Stimulated activated CD8-positive, alpha-beta memory T cell treated with anti-CD3 and anti-CD28 coated beads, Interleukin-4, amount 100 ng/mL, for 4 hours (primary cell): Measurements from ENCODE around the gene DIO3.

Experiments
- DNase-seq, 2 donors: peaks; one replicate each; pipeline ENCODE4 v3.0.0-alpha.2; 2020; ENCODE audit warnings: low read depth in 2 of 2, low spot score in 1 of 2

The DIO3 gene

DNA sequence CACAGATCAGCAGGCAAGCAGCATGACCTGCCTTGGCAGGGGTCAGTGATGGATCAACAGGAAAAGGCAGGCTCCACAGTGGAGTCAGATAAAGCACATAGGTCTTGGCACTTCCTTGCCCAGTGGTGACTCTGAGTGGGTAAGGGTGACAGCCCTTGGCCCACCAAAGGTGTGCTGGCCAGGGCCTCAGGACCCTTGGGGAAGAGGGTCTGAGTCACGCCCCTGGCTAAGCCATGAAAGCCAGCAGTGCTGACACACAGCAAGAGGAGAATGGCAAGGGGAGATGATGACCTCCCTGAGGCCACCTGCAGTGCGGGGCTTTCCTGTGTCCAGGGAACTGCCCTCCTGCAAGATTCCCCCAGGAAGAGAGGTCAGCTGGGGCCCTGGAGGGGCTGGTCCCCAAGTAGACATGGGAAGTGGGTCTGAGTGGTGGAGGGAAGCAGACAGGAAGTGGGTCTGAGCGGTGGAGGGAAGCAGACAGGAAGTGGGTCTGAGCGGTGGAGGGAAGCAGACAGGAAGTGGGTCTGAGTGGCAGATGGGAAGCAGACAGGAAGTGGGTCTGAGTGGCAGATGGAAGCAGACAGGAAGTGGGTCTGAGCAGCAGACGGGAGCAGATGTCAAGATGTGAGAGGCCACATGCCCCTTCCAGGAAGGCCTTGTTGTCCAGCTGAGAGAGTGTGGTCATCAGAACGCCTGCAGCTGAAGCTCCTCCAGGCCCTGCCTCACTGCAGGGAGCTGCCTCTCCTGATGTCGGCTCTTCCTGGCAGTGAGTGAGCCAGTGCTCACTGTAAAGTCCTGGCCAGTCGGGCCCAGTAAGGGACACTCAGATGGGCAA, 34.8 kb downstream of the DIO3 start:
- DNase-seq: no peak

GRCh38 chr14:101596742-101597141, 35.4 kb downstream of the DIO3 start:
- DNase-seq: no peak

DNA sequence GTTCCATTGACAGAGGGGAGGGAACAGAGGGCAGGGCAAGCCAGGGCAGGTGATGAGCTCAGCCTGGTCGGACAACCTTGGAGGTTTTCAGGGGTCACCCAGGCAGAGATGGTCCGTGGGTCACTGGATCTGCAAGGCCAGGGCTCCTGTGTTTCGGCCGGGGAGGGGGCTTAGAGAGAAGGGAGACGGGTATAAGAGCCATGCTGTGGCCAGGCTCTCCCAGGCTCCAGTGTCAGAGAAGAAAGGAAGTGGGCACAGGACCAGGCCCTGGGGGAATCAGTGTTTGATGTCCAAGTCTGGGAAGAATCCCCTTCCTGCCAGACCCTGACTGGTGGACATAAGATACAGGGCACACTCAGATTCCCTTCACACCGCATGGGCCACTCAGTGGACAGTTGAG, 36.9 kb downstream of the DIO3 start:
- DNase-seq: no peak

DNA sequence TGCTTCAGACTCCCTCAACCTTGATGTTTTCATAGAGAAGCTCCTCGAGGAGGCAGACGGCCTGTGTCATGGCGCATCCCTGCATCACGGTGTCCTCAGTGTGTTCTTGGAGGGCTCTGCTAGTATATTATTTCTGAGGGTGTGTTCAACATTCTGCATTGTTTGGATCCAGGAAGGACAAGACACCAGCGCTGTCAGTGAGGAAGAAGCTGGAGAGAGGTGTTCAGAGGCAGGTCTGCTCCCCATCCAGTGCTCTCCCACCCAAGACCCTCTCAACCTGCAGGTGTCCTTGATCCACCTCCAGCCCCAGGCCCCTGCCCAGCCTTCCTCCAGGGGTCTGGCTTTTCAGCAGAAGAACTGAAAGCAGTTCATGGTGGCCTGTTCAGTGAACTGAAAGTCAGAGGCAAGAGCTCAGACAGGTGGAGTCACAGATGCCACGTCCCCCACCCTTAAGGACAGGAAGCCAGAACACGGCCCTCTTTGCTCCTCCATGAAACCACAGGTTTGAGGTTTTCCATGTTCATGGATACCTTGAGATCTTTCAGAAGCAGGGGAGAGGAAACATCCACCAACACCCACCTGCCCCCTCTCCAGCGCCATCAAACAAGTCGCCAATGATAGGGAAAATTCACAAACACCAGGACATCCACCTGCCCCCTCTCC, 37.4 kb downstream of the DIO3 start:
- DNase-seq: no peak

DNA sequence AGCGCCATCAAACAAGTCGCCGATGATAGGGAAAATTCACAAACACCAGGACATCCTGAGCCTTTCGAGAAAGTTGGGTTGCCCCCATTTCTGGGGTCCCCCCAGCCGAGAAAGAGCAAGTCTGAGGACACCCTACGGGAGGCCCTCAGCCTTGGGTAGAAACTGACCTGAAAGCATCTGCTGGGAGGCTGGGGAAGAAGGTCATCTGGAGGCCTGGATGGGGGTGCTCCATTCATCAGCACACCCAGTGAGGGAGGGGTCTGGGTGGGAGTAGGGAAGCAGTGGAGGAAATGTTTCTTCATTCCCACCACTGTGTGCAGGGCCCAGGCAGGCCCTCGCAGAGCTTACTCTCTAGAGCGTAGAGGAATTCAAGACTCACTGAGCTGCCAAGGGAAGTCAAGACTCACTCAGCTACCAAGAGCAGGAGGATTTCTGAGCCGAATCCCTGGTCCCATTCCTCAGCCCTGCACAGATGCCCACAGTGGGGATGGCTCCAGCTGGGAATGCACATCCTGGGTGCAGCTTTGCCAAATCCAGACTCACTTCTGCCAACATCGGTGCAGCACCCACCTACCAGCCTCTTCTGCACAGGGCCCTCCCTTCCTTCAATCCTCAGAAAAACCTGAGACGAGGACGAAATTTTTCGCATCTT, 38.1 kb downstream of the DIO3 start:
- no peak for DNase-seq

DNA sequence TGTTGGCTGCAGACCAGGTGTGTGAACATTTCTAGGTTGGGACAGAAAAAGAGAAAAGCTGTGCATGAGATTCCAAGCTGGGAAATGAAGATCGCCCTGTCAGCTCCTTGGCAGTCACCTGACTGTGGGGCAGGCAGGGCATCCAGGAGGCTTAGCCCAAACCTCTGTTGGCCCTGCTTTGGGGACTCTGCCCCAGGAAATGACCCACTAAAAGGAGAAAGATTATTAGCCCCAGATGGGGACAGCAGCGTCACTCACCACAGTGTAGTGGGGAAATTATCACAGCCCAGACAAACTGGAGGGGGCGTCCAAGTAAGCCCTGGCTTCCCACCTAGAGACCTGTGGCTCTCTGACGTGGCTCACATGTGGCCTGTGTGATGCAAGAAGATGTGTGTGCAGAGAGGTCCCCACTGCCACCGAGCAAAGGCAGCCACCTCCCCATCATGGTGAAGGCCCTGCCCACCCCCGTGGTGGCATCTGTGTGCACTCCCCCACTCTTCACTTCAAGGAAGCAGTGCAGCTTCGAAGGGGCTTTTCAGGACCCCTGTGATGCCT, 39.1 kb downstream of the DIO3 start:
- no peak for DNase-seq

DNA sequence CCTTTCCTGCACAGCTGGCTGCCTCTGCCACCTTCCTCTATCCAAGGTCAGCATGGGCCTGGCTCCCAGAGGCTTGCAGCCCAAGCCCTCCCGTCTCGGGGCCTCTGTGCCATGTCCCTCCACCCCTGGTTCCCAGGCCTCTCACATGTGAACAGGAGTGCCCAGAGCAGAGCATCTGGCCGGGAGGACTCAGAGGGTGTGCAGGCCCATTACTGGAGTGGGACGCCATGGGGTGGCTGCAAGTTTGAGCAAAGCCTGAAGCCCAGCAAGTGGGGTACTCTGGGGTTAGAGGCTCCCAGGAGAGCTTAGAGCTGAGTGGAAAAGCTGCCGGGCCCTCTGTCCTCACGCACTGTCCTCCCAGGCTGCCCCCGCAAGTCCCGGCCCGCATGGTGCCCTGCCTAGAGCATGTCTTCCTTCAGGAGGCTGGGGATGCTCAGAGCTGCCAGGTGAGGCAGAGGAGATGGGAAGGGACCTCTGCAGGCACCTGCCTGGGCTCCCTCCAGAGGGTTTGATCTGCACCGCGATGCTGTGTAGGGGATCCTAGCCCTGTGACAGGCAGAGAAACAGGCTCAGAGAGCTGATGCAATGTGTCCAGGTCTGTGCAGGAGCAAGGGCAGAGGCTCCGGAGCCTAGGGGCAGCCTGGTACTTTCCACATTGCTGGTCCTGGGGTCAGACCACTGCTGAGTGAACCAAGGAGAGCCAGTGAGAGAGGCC, 39.8 kb downstream of the DIO3 start:
- DNase-seq: no peak

DNA sequence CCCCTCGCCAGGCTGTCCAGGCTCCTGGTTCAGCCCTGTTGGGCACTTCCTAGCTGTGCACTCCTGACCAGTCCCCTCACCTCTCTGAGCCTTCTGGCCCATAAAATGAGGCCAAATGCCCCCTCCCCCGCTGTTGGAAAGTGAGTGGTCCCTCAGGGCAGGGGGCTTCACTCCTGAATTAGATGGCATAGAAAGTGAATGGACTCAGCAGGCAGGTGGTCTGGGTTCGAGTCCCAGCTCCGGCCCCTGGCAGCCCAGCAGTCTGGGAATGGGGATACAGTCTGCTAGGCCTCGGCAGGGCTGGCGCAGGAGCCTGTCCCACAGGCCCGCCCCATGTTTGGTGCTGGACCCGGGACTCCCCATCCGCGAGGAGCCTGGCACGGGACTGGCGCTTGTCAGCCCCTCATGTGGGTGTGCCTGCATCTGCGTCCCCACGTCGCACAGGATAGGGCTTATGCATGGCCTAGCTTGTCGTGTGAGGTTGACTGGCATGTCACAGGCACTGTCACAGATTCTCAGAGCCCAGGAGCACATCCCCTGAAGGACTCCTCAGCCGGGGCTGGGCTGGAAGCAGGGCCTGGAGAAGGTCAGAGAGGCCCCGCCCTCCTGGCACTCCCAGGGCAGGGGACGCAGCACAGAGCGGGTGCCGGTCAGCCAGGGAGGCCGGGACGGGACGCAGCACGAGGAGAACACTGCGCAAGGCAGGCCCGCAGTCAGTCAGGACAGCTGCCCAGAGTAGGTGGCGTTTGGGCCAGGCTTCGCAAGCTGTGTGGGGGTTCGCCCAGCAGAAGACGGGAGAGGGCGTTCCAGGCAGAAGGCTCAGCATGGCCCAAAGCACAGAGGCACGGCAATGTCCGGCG, 40.5 kb downstream of the DIO3 start:
- DNase-seq: no peak

DNA sequence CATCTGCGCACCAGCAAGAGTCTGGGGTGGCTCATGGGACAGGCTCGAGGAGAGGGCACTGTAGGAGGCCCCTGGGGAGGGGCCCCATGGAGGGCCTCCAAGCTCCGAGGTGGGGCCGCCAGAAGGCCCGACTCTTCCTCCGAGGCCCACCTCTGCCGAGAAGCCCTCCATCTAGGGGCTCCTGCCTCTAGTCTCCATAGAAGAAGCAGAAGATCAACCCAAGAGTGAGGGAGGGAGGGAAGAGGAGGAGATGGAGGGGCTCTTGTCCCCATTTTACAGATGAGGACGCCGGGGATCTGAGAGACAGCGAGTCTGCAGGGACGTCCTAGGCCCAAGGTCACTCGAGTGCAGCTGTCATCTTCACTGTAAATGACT, 41.2 kb downstream of the DIO3 start:
- no peak for DNase-seq

GRCh38 chr14:101603096-101603495, 41.8 kb downstream of the DIO3 start:
- DNase-seq: no peak

GRCh38 chr14:101604228-101604934, 43.1 kb downstream of the DIO3 start:
- DNase-seq: no peak

- DNase-seq: no peak
These were observed 43.9 kb downstream of the DIO3 start for GRCh38 chr14:101604935-101605780.

GRCh38 chr14:101605836-101606235, 44.5 kb downstream of the DIO3 start:
- no peak for DNase-seq
